Activated CD4-positive, alpha-beta T cell treated with anti-CD3 and anti-CD28 coated beads, Interleukin-2, amount 10 ng/mL, durations not matched to agents 24 days and 14 days (primary cell): ENCODE measurements around the gene PMEL. TPM values are rescaled to one million over a fixed set of nuclear protein-coding genes. Genes with fewer than 3 reads are reported as not detected.

Experiments used
- DNase-seq: peaks from one replicate; pipeline ENCODE4 v3.0.0; 2022
- H3K27ac Mint-ChIP-seq: one replicate; pipeline ENCODE4 v1.8.0; 2022; ENCODE audit warnings: mild to moderate bottlenecking, mixed read lengths
- H3K27me3 Mint-ChIP-seq: one replicate; pipeline ENCODE4 v1.8.0; 2022; ENCODE audit warnings: mixed read lengths
- H3K36me3 Mint-ChIP-seq: one replicate; pipeline ENCODE4 v1.8.0; 2022; ENCODE audit warnings: low read depth, mild to moderate bottlenecking, mixed read lengths
- H3K4me1 Mint-ChIP-seq: one replicate; pipeline ENCODE4 v1.8.0; 2021; ENCODE audit warnings: mixed read lengths
- H3K4me3 Mint-ChIP-seq: one replicate; pipeline ENCODE4 v1.8.0; 2022; ENCODE audit warnings: mild to moderate bottlenecking, moderate library complexity, mixed read lengths
- H3K9me3 Mint-ChIP-seq: one replicate; pipeline ENCODE4 v1.8.0; 2021; ENCODE audit warnings: mixed read lengths
- intact Hi-C: fragments of 100-400 bp; cut with micrococcal nuclease; formaldehyde crosslinking; loops from one replicate; pipeline ENCODE4 v1.15.1; 2023
- total RNA-seq: library from RNA; stranded (reverse); gene quantifications from 2 replicates; pipeline ENCODE4 v1.2.3, GENCODE V29; 2022

The PMEL gene
- total RNA-seq, 1 donor from 2014 or later: not detected

GRCh38 chr12:55942055-55942454, 23.8 kb downstream of the PMEL start:
- Mint-ChIP-seq H3K9me3 (no peaks in the 10 kb centered on the region), H3K27me3 (no peaks in the 10 kb centered on the region), H3K4me3 (no peak overlapping the region), H3K4me1 (peaks cover 58% of the 10 kb centered on the region), H3K36me3 (peaks cover 91% of the 10 kb centered on the region), H3K27ac (peak overlapping the region; percentile 59)
- DNase-seq: no peak
- intact Hi-C loops: no loop called here

- intact Hi-C loops: loop anchor here (1.0 kb wide), 3 partner anchors 10 to 202 kb away; partner anchors contain the start of gene ORMDL2
- no peaks in the 10 kb centered on the region for H3K9me3 Mint-ChIP-seq
- H3K27ac Mint-ChIP-seq: peak overlapping the region; percentile 76
Observed at GRCh38 chr12:55940065-55940732, 25.6 kb downstream of the PMEL start.

GRCh38 chr12:55938826-55939501, 26.9 kb downstream of the PMEL start:
- H3K9me3 Mint-ChIP-seq: no peaks in the 10 kb centered on the region
- intact Hi-C loops: no loop called here
- H3K27ac Mint-ChIP-seq: peak overlapping the region; percentile 81
- DNase-seq: no peak
- peaks cover 94% of the 10 kb centered on the region for H3K36me3 Mint-ChIP-seq
- H3K4me1 Mint-ChIP-seq: peaks cover 72% of the 10 kb centered on the region
- H3K4me3 Mint-ChIP-seq: peak overlapping the region; percentile 17
- H3K27me3 Mint-ChIP-seq: no peaks in the 10 kb centered on the region

More at GRCh38 chr12:55940065-55940732, 25.6 kb downstream of the PMEL start:
- Mint-ChIP-seq H3K4me1 (peaks cover 67% of the 10 kb centered on the region), H3K4me3 (peak overlapping the region; percentile 60), H3K36me3 (peaks cover 92% of the 10 kb centered on the region), H3K27me3 (no peaks in the 10 kb centered on the region)
- peak; percentile 95 for DNase-seq

GRCh38 chr12:55937981-55938380, 27.9 kb downstream of the PMEL start:
- Mint-ChIP-seq H3K9me3 (no peaks in the 10 kb centered on the region), H3K36me3 (peaks cover 93% of the 10 kb centered on the region), H3K27ac (peak overlapping the region; percentile 89), H3K4me3 (peak overlapping the region; percentile 19), H3K27me3 (no peaks in the 10 kb centered on the region), H3K4me1 (peaks cover 78% of the 10 kb centered on the region)
- no peak for DNase-seq
- intact Hi-C loops: no loop called here

- intact Hi-C loops: no loop called here
- no peaks in the 10 kb centered on the region for H3K9me3 Mint-ChIP-seq
- DNase-seq: peak; percentile 74
- H3K36me3 Mint-ChIP-seq: peaks cover 83% of the 10 kb centered on the region
- H3K4me3 Mint-ChIP-seq: peak overlapping the region; percentile 99
- H3K27ac Mint-ChIP-seq: peak overlapping the region; percentile 89
- H3K27me3 Mint-ChIP-seq: no peaks in the 10 kb centered on the region
- H3K4me1 Mint-ChIP-seq: peaks cover 74% of the 10 kb centered on the region
Observed at GRCh38 chr12:55935738-55936151, 30.1 kb downstream of the PMEL start.

GRCh38 chr12:55934773-55935172, 31.1 kb downstream of the PMEL start:
- peaks cover 74% of the 10 kb centered on the region for H3K36me3 Mint-ChIP-seq

GRCh38 chr12:55933799-55934742, 31.8 kb downstream of the PMEL start:
- H3K27me3 Mint-ChIP-seq: no peaks in the 10 kb centered on the region
- intact Hi-C loops: no loop called here
- peak overlapping the region; percentile 98 for H3K27ac Mint-ChIP-seq
- DNase-seq: peak; percentile 55
- peaks cover 70% of the 10 kb centered on the region for H3K36me3 Mint-ChIP-seq
- peaks cover 73% of the 10 kb centered on the region for H3K4me1 Mint-ChIP-seq
- H3K9me3 Mint-ChIP-seq: no peaks in the 10 kb centered on the region
- peak overlapping the region; percentile 99 for H3K4me3 Mint-ChIP-seq

More at GRCh38 chr12:55934773-55935172, 31.1 kb downstream of the PMEL start:
- no peaks in the 10 kb centered on the region for H3K27me3 Mint-ChIP-seq
- H3K27ac Mint-ChIP-seq: peak overlapping the region; percentile 89
- H3K9me3 Mint-ChIP-seq: no peaks in the 10 kb centered on the region
- H3K4me3 Mint-ChIP-seq: peak overlapping the region; percentile 99
- intact Hi-C loops: no loop called here
- H3K4me1 Mint-ChIP-seq: peaks cover 72% of the 10 kb centered on the region
- peak; percentile 60 for DNase-seq

- Mint-ChIP-seq H3K4me3 (peak overlapping the region; percentile 99), H3K36me3 (peaks cover 62% of the 10 kb centered on the region), H3K4me1 (peaks cover 65% of the 10 kb centered on the region), H3K9me3 (no peaks in the 10 kb centered on the region), H3K27ac (peak overlapping the region; percentile 98), H3K27me3 (no peaks in the 10 kb centered on the region)
- intact Hi-C loops: no loop called here
- peak; percentile 61 for DNase-seq
Observed at GRCh38 chr12:55933169-55933798, 32.6 kb downstream of the PMEL start.

GRCh38 chr12:55932551-55932910, 33.3 kb downstream of the PMEL start:
- peak overlapping the region; percentile 98 for H3K27ac Mint-ChIP-seq
- no peaks in the 10 kb centered on the region for H3K9me3 Mint-ChIP-seq
- no peaks in the 10 kb centered on the region for H3K27me3 Mint-ChIP-seq
- peaks cover 56% of the 10 kb centered on the region for H3K36me3 Mint-ChIP-seq
- peaks cover 59% of the 10 kb centered on the region for H3K4me1 Mint-ChIP-seq
- H3K4me3 Mint-ChIP-seq: peak overlapping the region; percentile 99
- peak; percentile 82 for DNase-seq
- intact Hi-C loops: no loop called here

GRCh38 chr12:55931780-55932550, 33.9 kb downstream of the PMEL start:
- H3K4me3 Mint-ChIP-seq: peak overlapping the region; percentile 99
- peaks cover 56% of the 10 kb centered on the region for H3K36me3 Mint-ChIP-seq
- peak; percentile 79 for DNase-seq
- peaks cover under 1% of the 10 kb centered on the region for H3K27me3 Mint-ChIP-seq
- H3K27ac Mint-ChIP-seq: peak overlapping the region; percentile 98
- intact Hi-C loops: no loop called here
- peaks cover 54% of the 10 kb centered on the region for H3K4me1 Mint-ChIP-seq
- no peaks in the 10 kb centered on the region for H3K9me3 Mint-ChIP-seq

- H3K4me3 Mint-ChIP-seq: peak overlapping the region; percentile 99
- peaks cover 50% of the 10 kb centered on the region for H3K4me1 Mint-ChIP-seq
- intact Hi-C loops: no loop called here
- DNase-seq: no peak
- H3K27ac Mint-ChIP-seq: peak overlapping the region; percentile 98
- H3K9me3 Mint-ChIP-seq: no peaks in the 10 kb centered on the region
- peaks cover 51% of the 10 kb centered on the region for H3K36me3 Mint-ChIP-seq
- peaks cover 2% of the 10 kb centered on the region for H3K27me3 Mint-ChIP-seq
Observed at GRCh38 chr12:55931317-55931779, 34.5 kb downstream of the PMEL start.

GRCh38 chr12:55930771-55931316, 35.0 kb downstream of the PMEL start, which contains the start of gene DGKA:
TSS of gene DGKA (plus strand) at chr12:55931162. CDS start at chr12:55936504, 5,342 bp downstream.
- Mint-ChIP-seq H3K4me3 (peak within 1 kb of the TSS; percentile 99), H3K27me3 (peaks cover 2% of the 10 kb centered on the region), H3K4me1 (peaks cover 46% of the 10 kb centered on the region), H3K36me3 (peaks cover 48% of the 10 kb centered on the region), H3K9me3 (no peaks in the 10 kb centered on the region), H3K27ac (peak within 1 kb of the TSS; percentile 98)
- intact Hi-C loops: loop anchor here (1.0 kb wide), 1 partner anchor 9 kb away; no protein-coding TSS in a partner anchor
- peak; percentile 94 for DNase-seq
